Measurements from ENCODE around the gene SLC1A1.

GRCh38 chr9:4600368-4600767 lies 110.1 kb downstream of the SLC1A1 start:
- no peak for TF ChIP-seq CTCF (IDR thresholded peaks at IDR 0.05)
- no peak for TF ChIP-seq POLR2AphosphoS5 (IDR thresholded peaks at IDR 0.05; ENCODE audit: low read depth, low read length)

Data from Panc1 (cell line).